ENCODE results near the gene SLC25A51. TPM values are rescaled to one million over a fixed set of nuclear protein-coding genes. Genes with fewer than 3 reads are reported as not detected.

SLC25A51 gene
- total and polyA plus RNA-seq, 7 experiments from 2014 or later: 10.8 to 37.8 (median 23.0) TPM

DNA sequence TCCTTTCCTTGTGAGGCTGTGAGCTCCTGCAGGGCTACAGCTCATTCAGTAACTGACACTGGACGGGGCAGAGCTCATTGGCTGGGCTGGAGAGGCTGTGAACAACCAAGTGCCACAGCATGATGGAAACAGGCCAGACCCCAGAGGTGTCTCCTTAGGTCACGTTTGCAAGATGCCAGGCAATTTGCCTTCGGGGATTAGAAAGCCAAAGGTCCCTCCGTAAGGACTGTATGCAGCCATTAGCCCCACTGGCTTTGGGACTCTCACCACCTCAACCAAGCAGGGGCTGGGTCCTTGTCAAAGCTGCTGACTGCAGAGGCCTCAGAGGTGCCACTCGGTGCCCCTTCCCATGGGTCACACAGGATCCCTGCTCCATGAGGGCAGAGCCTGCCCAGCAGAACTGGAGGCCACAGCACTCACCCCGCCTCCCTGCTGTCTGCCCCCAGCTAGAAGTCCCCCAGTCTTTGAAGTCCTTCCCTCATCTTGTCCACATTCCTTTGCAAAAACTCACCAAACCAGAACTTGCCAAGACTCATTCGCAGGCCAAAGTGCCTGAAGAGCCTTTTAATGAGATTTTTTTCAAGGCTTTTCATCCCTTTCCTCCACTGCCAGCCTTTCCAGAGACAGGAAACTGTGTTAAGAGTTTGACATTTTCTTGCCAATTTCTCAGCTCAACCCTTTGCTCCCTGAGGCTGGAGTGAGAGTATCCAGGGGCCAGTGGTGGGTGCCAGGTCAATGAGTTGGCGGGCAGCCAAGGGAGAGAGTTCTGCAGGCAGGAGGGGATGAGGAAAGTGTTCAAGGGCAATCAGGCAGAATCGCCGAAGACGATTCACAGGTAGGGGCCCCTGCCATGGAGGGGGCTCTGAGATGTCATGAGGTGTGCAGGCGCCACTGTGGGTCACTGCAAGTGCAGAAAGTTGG is 39.7 kb upstream of the SLC25A51 start:
- H3K4me3 ChIP-seq (ENCODE audit: low read length): no peak overlapping the region
- Mint-ChIP-seq H3K36me3 (no peaks in the 10 kb centered on the region), H3K9me3 (no peaks in the 10 kb centered on the region), H3K4me3 (no peak overlapping the region), H3K27me3 (no peaks in the 10 kb centered on the region), H3K27ac (no peak overlapping the region), H3K4me1 (no peaks in the 10 kb centered on the region)
- ChIA-PET CTCF (no interaction called here), POLR2A (no interaction called here)
- H3K27me3 ChIP-seq (ENCODE audit: control insufficient read depth in 2 of 2, insufficient read depth in 2 of 2, low read length in 2 of 2): no peaks in the 10 kb centered on the region
- no peaks in the 10 kb centered on the region for H3K9me3 ChIP-seq (ENCODE audit: control insufficient read depth in 2 of 3, low read length in 3 of 3)
- no peak for DNase-seq
- intact Hi-C loops (cut with micrococcal nuclease): no loop called here
- H3K27ac ChIP-seq (ENCODE audit: low read depth, low read length): no peak overlapping the region
- H3K36me3 ChIP-seq (ENCODE audit: control insufficient read depth in 2 of 3, insufficient read depth in 3 of 3, low read length in 3 of 3): no peaks in the 10 kb centered on the region
- no peaks in the 10 kb centered on the region for H3K4me1 ChIP-seq (ENCODE audit: control insufficient read depth in 2 of 2, insufficient read depth in 2 of 2, low read length in 2 of 2)
- ATAC-seq: no peak

DNA sequence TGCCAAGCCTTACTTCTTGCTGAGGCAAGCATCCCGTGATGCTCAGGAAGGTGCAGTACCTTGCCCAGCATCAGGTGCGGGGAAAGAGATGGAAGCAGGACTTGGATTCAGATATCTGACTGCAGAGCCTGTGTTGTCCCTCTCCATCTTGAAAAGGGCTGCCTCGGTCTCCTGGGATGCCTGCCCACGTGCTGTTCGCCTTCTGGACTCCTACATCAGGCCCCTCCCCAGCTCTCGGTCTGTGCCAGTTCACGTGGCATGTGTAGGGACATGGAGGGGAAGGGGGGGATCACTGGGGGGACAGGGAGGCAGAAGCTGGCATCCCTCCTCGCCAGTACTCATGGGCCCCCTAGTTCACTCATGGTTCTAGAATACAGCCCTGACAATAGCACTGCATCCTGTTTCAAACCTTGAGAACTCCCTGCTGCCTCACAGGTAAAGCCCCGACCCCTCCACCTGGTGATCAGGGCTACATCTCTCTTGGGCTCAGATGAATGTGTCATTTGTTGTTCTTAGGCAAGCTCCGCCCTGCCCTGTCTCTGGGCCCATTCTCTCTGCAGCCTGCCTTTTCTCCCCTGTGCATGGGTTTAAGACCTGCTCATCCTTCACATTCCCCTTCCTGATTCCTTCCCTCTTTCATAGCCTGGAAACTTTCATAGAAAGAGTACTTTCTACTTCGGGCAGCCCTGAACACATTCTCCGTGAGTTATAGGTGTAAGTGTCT is 38.9 kb upstream of the SLC25A51 start:
- DNase-seq (no peak), ATAC-seq (no peak)
- H3K27me3 Mint-ChIP-seq: no peaks in the 10 kb centered on the region
- no peak overlapping the region for H3K27ac ChIP-seq (ENCODE audit: low read depth, low read length)
- no peaks in the 10 kb centered on the region for H3K36me3 ChIP-seq (ENCODE audit: control insufficient read depth in 2 of 3, insufficient read depth in 3 of 3, low read length in 3 of 3)
- no peak overlapping the region for H3K4me3 ChIP-seq (ENCODE audit: low read length)
- H3K27ac Mint-ChIP-seq: no peak overlapping the region
- ChIA-PET CTCF (no interaction called here), POLR2A (no interaction called here)
- no peak overlapping the region for H3K4me3 Mint-ChIP-seq
- no peaks in the 10 kb centered on the region for H3K9me3 ChIP-seq (ENCODE audit: control insufficient read depth in 2 of 3, low read length in 3 of 3)
- no peaks in the 10 kb centered on the region for H3K27me3 ChIP-seq (ENCODE audit: control insufficient read depth in 2 of 2, insufficient read depth in 2 of 2, low read length in 2 of 2)
- no peaks in the 10 kb centered on the region for H3K9me3 Mint-ChIP-seq
- H3K4me1 Mint-ChIP-seq: no peaks in the 10 kb centered on the region
- no peaks in the 10 kb centered on the region for H3K4me1 ChIP-seq (ENCODE audit: control insufficient read depth in 2 of 2, insufficient read depth in 2 of 2, low read length in 2 of 2)
- intact Hi-C loops (cut with micrococcal nuclease): no loop called here
- H3K36me3 Mint-ChIP-seq: no peaks in the 10 kb centered on the region

DNA sequence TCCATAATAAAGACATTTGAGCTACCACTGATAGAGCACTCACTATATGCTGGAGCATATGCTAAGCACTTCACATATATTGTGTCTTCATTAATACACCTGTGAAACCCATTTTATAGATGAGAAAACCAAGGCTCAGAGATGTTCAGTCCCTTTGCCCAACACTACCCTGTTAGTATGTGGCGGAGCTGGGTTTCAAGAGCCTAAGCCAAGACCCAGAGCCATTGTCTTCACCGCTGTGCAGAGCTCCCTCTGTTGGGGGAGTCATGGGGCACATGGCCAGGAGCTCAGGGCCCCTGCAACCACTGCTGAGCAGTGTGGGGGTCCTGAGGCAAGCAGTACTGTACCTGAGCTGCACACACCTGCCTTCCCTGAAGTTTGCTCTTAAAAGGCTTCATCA is 37.3 kb upstream of the SLC25A51 start:
- no peak overlapping the region for H3K4me3 ChIP-seq (ENCODE audit: low read length)
- H3K27me3 ChIP-seq (ENCODE audit: control insufficient read depth in 2 of 2, insufficient read depth in 2 of 2, low read length in 2 of 2): no peaks in the 10 kb centered on the region
- no peaks in the 10 kb centered on the region for H3K4me1 Mint-ChIP-seq
- no peak overlapping the region for H3K27ac Mint-ChIP-seq
- CTCF ChIA-PET: no interaction called here
- intact Hi-C loops (cut with micrococcal nuclease): no loop called here
- no peak overlapping the region for H3K27ac ChIP-seq (ENCODE audit: low read depth, low read length)
- no peaks in the 10 kb centered on the region for H3K9me3 Mint-ChIP-seq
- H3K36me3 Mint-ChIP-seq: no peaks in the 10 kb centered on the region
- H3K4me3 Mint-ChIP-seq: no peak overlapping the region
- H3K27me3 Mint-ChIP-seq: no peaks in the 10 kb centered on the region
- H3K36me3 ChIP-seq (ENCODE audit: control insufficient read depth in 2 of 3, insufficient read depth in 3 of 3, low read length in 3 of 3): no peaks in the 10 kb centered on the region
- ATAC-seq (no peak), DNase-seq (no peak)
- no peaks in the 10 kb centered on the region for H3K4me1 ChIP-seq (ENCODE audit: control insufficient read depth in 2 of 2, insufficient read depth in 2 of 2, low read length in 2 of 2)
- no peaks in the 10 kb centered on the region for H3K9me3 ChIP-seq (ENCODE audit: control insufficient read depth in 2 of 3, low read length in 3 of 3)
- POLR2A ChIA-PET: no interaction called here

DNA sequence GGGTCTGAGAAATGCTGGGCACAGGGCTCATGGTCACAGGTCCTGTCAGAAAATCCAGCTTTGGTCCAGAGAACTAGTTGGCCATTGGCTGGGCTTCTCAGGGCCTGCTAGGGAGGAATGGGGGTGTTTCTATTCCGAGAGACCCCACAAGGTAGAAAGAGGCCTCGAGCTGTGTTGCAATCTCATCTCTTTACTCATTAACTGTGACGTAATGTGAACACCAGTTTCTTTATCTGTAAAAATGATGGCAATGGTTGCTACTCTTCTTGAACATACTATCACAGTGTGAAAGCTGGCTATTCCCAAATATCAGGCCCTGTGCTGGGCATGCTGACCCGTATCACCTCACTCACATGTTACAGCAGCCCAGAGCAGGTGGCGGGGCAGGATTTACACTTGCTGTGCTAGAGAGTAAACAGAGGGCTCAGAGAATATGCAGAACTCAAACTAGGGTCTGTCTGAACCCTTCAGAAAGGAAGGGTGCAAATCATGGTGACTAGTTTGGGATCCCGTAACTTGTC is 35.7 kb upstream of the SLC25A51 start:
- ChIA-PET CTCF (no interaction called here), POLR2A (no interaction called here)
- H3K4me1 ChIP-seq (ENCODE audit: control insufficient read depth in 2 of 2, insufficient read depth in 2 of 2, low read length in 2 of 2): no peaks in the 10 kb centered on the region
- no peak overlapping the region for H3K4me3 ChIP-seq (ENCODE audit: low read length)
- no peaks in the 10 kb centered on the region for H3K36me3 ChIP-seq (ENCODE audit: control insufficient read depth in 2 of 3, insufficient read depth in 3 of 3, low read length in 3 of 3)
- no peaks in the 10 kb centered on the region for H3K27me3 ChIP-seq (ENCODE audit: control insufficient read depth in 2 of 2, insufficient read depth in 2 of 2, low read length in 2 of 2)
- no peak overlapping the region for H3K27ac ChIP-seq (ENCODE audit: low read depth, low read length)
- Mint-ChIP-seq H3K4me3 (no peak overlapping the region), H3K27ac (no peak overlapping the region), H3K4me1 (no peaks in the 10 kb centered on the region), H3K9me3 (no peaks in the 10 kb centered on the region), H3K27me3 (no peaks in the 10 kb centered on the region), H3K36me3 (no peaks in the 10 kb centered on the region)
- intact Hi-C loops (cut with micrococcal nuclease): no loop called here
- DNase-seq (no peak), ATAC-seq (no peak)
- H3K9me3 ChIP-seq (ENCODE audit: control insufficient read depth in 2 of 3, low read length in 3 of 3): no peaks in the 10 kb centered on the region

DNA sequence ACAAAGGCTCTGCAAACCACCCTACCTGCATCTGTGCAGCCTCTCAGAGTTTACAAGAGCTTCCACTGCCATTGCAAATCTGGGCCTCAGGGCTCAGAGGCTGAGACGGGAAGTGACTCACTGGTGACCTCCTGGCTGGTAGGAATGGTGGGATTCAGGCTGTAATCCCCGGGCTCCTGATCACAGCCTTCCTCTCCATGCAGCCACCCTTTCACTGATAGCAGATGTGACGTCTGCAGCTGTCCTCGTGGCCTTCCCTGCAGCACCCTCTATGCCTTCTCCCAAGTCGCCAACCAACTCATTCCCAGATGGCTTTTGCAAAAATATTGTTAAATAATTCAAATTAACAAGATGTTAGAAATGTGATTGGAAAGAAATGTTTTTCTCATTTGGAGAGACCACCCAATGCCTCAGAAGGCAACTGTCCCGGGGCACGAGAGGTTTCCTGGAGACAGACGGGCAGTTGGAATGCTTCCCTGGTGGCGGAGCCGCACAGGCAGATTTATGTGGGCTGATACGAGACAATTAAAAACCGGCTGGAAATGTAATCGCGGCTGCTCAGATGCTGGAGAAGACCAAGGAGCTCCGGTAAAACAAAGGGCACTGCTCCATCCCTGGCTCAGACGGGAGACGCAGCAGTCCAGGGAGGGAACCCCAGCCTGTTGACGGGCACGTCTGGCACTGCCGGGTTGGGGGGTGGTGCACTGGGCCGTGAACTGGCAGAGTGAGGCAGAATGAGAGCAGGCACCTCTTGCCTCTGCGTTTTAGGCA is 34.4 kb upstream of the SLC25A51 start:
- CTCF ChIA-PET: no interaction called here

DNA sequence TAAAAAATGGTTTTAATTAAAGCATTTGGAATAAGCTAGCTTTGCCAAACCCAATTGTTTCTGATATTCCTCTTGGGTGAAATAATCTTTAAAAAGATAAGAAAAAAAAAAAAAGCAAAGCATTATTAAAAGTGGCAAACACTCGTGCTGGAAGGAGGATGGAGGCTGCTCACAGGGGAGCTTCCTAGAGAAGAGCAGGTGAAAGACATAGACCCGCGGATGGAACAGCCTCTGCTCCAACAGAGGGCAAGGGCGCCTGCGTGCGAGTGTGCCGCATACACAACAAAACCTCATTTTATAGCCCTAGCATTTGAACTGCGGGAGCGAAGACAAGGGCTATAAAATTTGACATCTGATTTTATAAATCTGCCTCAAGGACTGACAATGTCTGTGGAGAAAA is 33.4 kb upstream of the SLC25A51 start:
- no peak overlapping the region for H3K4me3 Mint-ChIP-seq
- H3K4me1 Mint-ChIP-seq: no peaks in the 10 kb centered on the region
- H3K36me3 Mint-ChIP-seq: no peaks in the 10 kb centered on the region
- POLR2A ChIA-PET: no interaction called here
- Histone ChIP-seq H3K9me3 (ENCODE audit: control insufficient read depth in 2 of 3, low read length in 3 of 3) (no peaks in the 10 kb centered on the region), H3K36me3 (ENCODE audit: control insufficient read depth in 2 of 3, insufficient read depth in 3 of 3, low read length in 3 of 3) (no peaks in the 10 kb centered on the region), H3K4me1 (ENCODE audit: control insufficient read depth in 2 of 2, insufficient read depth in 2 of 2, low read length in 2 of 2) (no peaks in the 10 kb centered on the region), H3K27ac (ENCODE audit: low read depth, low read length) (no peak overlapping the region), H3K4me3 (ENCODE audit: low read length) (no peak overlapping the region), H3K27me3 (ENCODE audit: control insufficient read depth in 2 of 2, insufficient read depth in 2 of 2, low read length in 2 of 2) (no peaks in the 10 kb centered on the region)
- H3K27ac Mint-ChIP-seq: no peak overlapping the region
- CTCF ChIA-PET: no interaction called here
- H3K9me3 Mint-ChIP-seq: no peaks in the 10 kb centered on the region
- no peaks in the 10 kb centered on the region for H3K27me3 Mint-ChIP-seq
- intact Hi-C loops (cut with micrococcal nuclease): no loop called here
- ATAC-seq: no peak
- DNase-seq: no peak

More for the DNA sequence above, 34.4 kb upstream of the SLC25A51 start:
- intact Hi-C loops (cut with micrococcal nuclease): no loop called here
- DNase-seq (no peak), ATAC-seq (no peak)
- no peaks in the 10 kb centered on the region for H3K27me3 Mint-ChIP-seq
- Histone ChIP-seq H3K27ac (ENCODE audit: low read depth, low read length) (no peak overlapping the region), H3K27me3 (ENCODE audit: control insufficient read depth in 2 of 2, insufficient read depth in 2 of 2, low read length in 2 of 2) (no peaks in the 10 kb centered on the region), H3K36me3 (ENCODE audit: control insufficient read depth in 2 of 3, insufficient read depth in 3 of 3, low read length in 3 of 3) (no peaks in the 10 kb centered on the region), H3K4me1 (ENCODE audit: control insufficient read depth in 2 of 2, insufficient read depth in 2 of 2, low read length in 2 of 2) (no peaks in the 10 kb centered on the region), H3K4me3 (ENCODE audit: low read length) (no peak overlapping the region), H3K9me3 (ENCODE audit: control insufficient read depth in 2 of 3, low read length in 3 of 3) (no peaks in the 10 kb centered on the region)
- H3K4me1 Mint-ChIP-seq: no peaks in the 10 kb centered on the region
- H3K36me3 Mint-ChIP-seq: no peaks in the 10 kb centered on the region
- no peak overlapping the region for H3K27ac Mint-ChIP-seq
- POLR2A ChIA-PET: interaction anchor here (0.6 kb wide), 1 partner anchor 118 kb away, joined by 6 read pairs; no protein-coding TSS in a partner anchor
- H3K4me3 Mint-ChIP-seq: no peak overlapping the region
- H3K9me3 Mint-ChIP-seq: no peaks in the 10 kb centered on the region
